B cell (primary cell): ENCODE measurements around the gene IGF2BP1. TPM values are rescaled to one million over a fixed set of nuclear protein-coding genes. Genes with fewer than 3 reads are reported as not detected.

Experiments used
- ATAC-seq: fragments of 200-7000 bp; cut with Tn5 transposase; one replicate; pipeline ENCODE4 v1.10.0; 2021; ENCODE audit warnings: low read depth, mild to moderate bottlenecking, moderate number of reproducible peaks, moderate library complexity
- CTCF ChIA-PET: fragments of 350-600 bp; sonication (Branson Sonifier 250); formaldehyde crosslinking; loops from one replicate; lab custom pipeline; 2021; ENCODE audit warnings: antibody characterized with exemption, inconsistent platforms; lab: Charles Lee
- POLR2A ChIA-PET: fragments of 350-600 bp; sonication (Branson Sonifier 250); formaldehyde crosslinking; loops from one replicate; lab custom pipeline; 2021; ENCODE audit warnings: antibody characterized with exemption; lab: Charles Lee
- DNase-seq: peaks from one replicate; pipeline ENCODE4 v3.0.0; 2013
- H2AFZ ChIP-seq: 2 replicates; pipeline ENCODE4 v1.6.1; 2012; ENCODE audit warnings: mild to moderate bottlenecking, low read depth, low read length; ENCODE audit not compliant: insufficient read depth, poor library complexity, severe bottlenecking
- H3K27ac ChIP-seq, 2 donors: 1 replicate in 1 of 2; 2 replicates in 1 of 2; pipeline ENCODE4 v1.5.1; 2012 to 2013; ENCODE audit warnings: low read length in 2 of 2, mild to moderate bottlenecking in 2 of 2, moderate library complexity in 1 of 2
- H3K27me3 ChIP-seq, 4 experiments: fragments of 200-600 bp in 1 of 4; sonication (generic) in 1 of 4; replicated peaks in 1 of 4; 1 replicate in 2 of 4; 2 replicates in 2 of 4; pipeline versions ENCODE4 v1.6.1 to v1.7.0; 2013 to 2016; ENCODE audit warnings: low read length in 3 of 4, mild to moderate bottlenecking in 2 of 4, mixed read lengths in 1 of 4, moderate library complexity in 1 of 4; ENCODE audit not compliant: insufficient read depth in 4 of 4, control insufficient read depth in 3 of 4; ENCODE audit errors: control extremely low read depth in 1 of 4
- H3K36me3 ChIP-seq, 2 experiments: replicated peaks in 1 of 2; 1 replicate in 1 of 2; 2 replicates in 1 of 2; pipeline versions ENCODE4 v1.6.1 to v1.7.1; 2013; ENCODE audit warnings: low read length in 1 of 2; ENCODE audit not compliant: insufficient read depth in 2 of 2, control insufficient read depth in 1 of 2; ENCODE audit errors: control extremely low read depth in 1 of 2, extremely low read depth in 1 of 2
- H3K4me1 ChIP-seq, 2 donors: fragments of 200-600 bp in 1 of 2; sonication (generic) in 1 of 2; 1 replicate in 1 of 2; 2 replicates in 1 of 2; pipeline versions ENCODE4 v1.5.1 to v1.6.1; 2013 to 2017; ENCODE audit warnings: low read length in 2 of 2; ENCODE audit not compliant: control insufficient read depth in 2 of 2, insufficient read depth in 2 of 2
- H3K4me2 ChIP-seq: replicated peaks from 2 replicates; pipeline ENCODE3; 2012; ENCODE audit warnings: mild to moderate bottlenecking, low read depth, low read length; ENCODE audit not compliant: poor library complexity, severe bottlenecking
- H3K4me3 ChIP-seq, 5 experiments: fragments of 200-600 bp in 1 of 5; sonication (generic) in 1 of 5; 1 replicate in 3 of 5; 2 replicates in 2 of 5; pipeline versions ENCODE4 v1.5.1 to v1.7.0; 2011 to 2016; ENCODE audit warnings: low read length in 4 of 5, mild to moderate bottlenecking in 4 of 5, low read depth in 2 of 5, control low read depth in 1 of 5, moderate library complexity in 1 of 5; ENCODE audit not compliant: insufficient read depth in 1 of 5; ENCODE audit errors: control extremely low read depth in 1 of 5, extremely low read depth in 1 of 5
- H3K79me2 ChIP-seq: fragments of 200-600 bp; sonication (generic); one replicate; pipeline ENCODE4 v1.6.0; 2016; ENCODE audit warnings: low read length; ENCODE audit not compliant: control insufficient read depth, insufficient read depth
- H3K9ac ChIP-seq: fragments of 200-600 bp; sonication (generic); 2 replicates; pipeline ENCODE4 v1.6.1; 2017; ENCODE audit warnings: mild to moderate bottlenecking, low read length, moderate library complexity
- H3K9me3 ChIP-seq, 3 donors: one replicate each; pipeline versions ENCODE4 v1.6.1 to v1.7.1; 2013; ENCODE audit warnings: low read length in 2 of 3; ENCODE audit not compliant: control insufficient read depth in 2 of 3, insufficient read depth in 1 of 3; ENCODE audit errors: control extremely low read depth in 1 of 3
- H4K20me1 ChIP-seq: 2 replicates; pipeline ENCODE4 v1.6.0; 2012; ENCODE audit warnings: mild to moderate bottlenecking, low read length; ENCODE audit not compliant: insufficient read depth, control insufficient read depth, poor library complexity, severe bottlenecking
- H3K27ac Mint-ChIP-seq: one replicate; pipeline ENCODE4 v1.8.0; 2021; ENCODE audit warnings: mixed read lengths
- H3K27me3 Mint-ChIP-seq: one replicate; pipeline ENCODE4 v1.8.0; 2021; ENCODE audit warnings: mixed read lengths
- H3K4me1 Mint-ChIP-seq: one replicate; pipeline ENCODE4 v1.8.0; 2021; ENCODE audit warnings: mixed read lengths
- H3K4me3 Mint-ChIP-seq: one replicate; pipeline ENCODE4 v1.8.0; 2021; ENCODE audit warnings: mixed read lengths
- H3K9me3 Mint-ChIP-seq: one replicate; pipeline ENCODE4 v1.8.0; 2022; ENCODE audit warnings: mixed read lengths; ENCODE audit not compliant: insufficient read depth
- EZH2 ChIP-seq: IDR thresholded peaks from 2 replicates; pipeline ENCODE4 v1.6.1; 2012; ENCODE audit warnings: borderline replicate concordance, low read depth, mild to moderate bottlenecking, moderate library complexity, low read length; ENCODE audit not compliant: insufficient read depth, poor library complexity, severe bottlenecking
- WGBS: methylation state at CpG from one replicate; pipeline ENCODE4 v1.1.5; 2013; ENCODE audit warnings: missing lambda C conversion rate; ENCODE audit not compliant: insufficient coverage; 5-methylcytosine and 5-hydroxymethylcytosine counted together
- intact Hi-C: fragments of 100-400 bp; cut with micrococcal nuclease; formaldehyde crosslinking; loops from one replicate; pipeline ENCODE4 v1.10.0; 2022
- polyA plus RNA-seq: library from polyadenylated mRNA; depleted of rRNA; stranded (reverse); fragments of >200 nt; gene quantifications from 2 replicates; pipeline ENCODE4 v1.2.3, GENCODE V29; 2012
- total RNA-seq, 2 donors: library from RNA; stranded (reverse); fragments of 120-200 nt in 1 of 2; gene quantifications; 1 replicate in 1 of 2; 2 replicates in 1 of 2; pipeline versions ENCODE4 v1.2.3 to v1.2.4, GENCODE V29; 2013 to 2022
- TF ChIP-seq, protein P1 (sequence below): fragments of 200-600 bp; IDR thresholded peaks from one replicate; pipeline ENCODE4 v1.8.0; 2022; ENCODE audit warnings: antibody characterized with exemption, mild to moderate bottlenecking

Gene IGF2BP1
- total and polyA plus RNA-seq, 2 donors (not counting 1 experiment from before 2014, with no cell fraction given): not detected

DNA sequence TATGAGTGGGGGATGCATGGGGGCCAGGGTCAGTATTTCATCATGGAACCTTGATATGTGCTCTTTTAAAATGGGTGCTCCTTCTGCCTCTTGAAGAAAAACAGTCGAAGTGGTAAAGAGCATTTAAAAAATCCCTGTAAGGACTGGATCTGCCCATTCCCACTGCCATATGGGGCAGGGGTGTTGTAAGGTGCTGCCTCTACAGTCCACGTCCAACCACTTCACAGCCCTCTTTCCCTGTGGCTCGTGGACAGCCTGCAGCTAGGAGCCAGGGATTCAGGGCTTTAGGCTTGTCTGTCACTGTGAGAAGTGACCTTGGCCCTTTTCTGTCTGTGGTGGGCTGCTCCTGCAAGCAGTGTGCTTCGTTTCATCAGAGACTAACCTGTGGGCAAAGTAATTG, 44.3 kb downstream of the IGF2BP1 start:
- ChIA-PET CTCF (no interaction called here), POLR2A (no interaction called here)
- no peak for DNase-seq
- no peak for ATAC-seq
- H3K4me1 Mint-ChIP-seq: no peaks in the 10 kb centered on the region
- no peak overlapping the region for H3K9ac ChIP-seq
- no peaks in the 10 kb centered on the region for H3K9me3 Mint-ChIP-seq
- no peaks in the 10 kb centered on the region for H3K4me1 ChIP-seq
- peaks cover 11% of the 10 kb centered on the region for H3K27me3 Mint-ChIP-seq
- no peak overlapping the region for H3K4me3 Mint-ChIP-seq
- H3K9me3 ChIP-seq: no peaks in the 10 kb centered on the region
- H3K79me2 ChIP-seq: no peaks in the 10 kb centered on the region
- intact Hi-C loops: no loop called here
- H3K36me3 ChIP-seq: no peaks in the 10 kb centered on the region
- no peak overlapping the region for H3K27ac Mint-ChIP-seq
- no peak for TF ChIP-seq EZH2
- TF ChIP-seq, protein P1, sequence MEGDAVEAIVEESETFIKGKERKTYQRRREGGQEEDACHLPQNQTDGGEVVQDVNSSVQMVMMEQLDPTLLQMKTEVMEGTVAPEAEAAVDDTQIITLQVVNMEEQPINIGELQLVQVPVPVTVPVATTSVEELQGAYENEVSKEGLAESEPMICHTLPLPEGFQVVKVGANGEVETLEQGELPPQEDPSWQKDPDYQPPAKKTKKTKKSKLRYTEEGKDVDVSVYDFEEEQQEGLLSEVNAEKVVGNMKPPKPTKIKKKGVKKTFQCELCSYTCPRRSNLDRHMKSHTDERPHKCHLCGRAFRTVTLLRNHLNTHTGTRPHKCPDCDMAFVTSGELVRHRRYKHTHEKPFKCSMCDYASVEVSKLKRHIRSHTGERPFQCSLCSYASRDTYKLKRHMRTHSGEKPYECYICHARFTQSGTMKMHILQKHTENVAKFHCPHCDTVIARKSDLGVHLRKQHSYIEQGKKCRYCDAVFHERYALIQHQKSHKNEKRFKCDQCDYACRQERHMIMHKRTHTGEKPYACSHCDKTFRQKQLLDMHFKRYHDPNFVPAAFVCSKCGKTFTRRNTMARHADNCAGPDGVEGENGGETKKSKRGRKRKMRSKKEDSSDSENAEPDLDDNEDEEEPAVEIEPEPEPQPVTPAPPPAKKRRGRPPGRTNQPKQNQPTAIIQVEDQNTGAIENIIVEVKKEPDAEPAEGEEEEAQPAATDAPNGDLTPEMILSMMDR: no peak
- no peaks in the 10 kb centered on the region for H4K20me1 ChIP-seq
- H3K27ac ChIP-seq: no peak overlapping the region
- WGBS: 75% methylated on average over 2 of the region's 4 CpGs
- no peak overlapping the region for H3K4me2 ChIP-seq
- H2AFZ ChIP-seq: no peak overlapping the region
- H3K4me3 ChIP-seq: no peak overlapping the region
- peaks cover 0 to 9% (median 0%) of the 10 kb centered on the region in 4 experiments for H3K27me3 ChIP-seq

DNA sequence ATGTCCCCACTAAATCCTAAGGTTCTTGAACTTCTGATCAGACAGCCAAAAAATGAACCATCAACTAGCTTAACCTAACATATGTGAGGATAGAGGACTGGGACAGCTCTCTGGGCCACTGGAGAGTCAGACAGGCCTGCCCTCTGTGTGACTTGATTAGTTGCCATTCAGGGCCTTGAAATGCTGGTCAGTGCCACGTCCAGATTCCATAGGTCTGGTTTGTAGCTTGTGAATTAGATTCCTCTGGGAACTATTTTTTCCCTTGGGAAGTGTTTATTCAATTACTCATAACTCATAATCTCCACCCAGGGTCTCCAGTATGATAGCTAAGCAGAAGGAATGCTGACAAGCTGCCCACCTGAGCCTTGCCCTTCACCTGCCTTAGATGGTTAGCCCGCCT, 48.2 kb downstream of the IGF2BP1 start:
- Histone ChIP-seq H4K20me1 (no peaks in the 10 kb centered on the region), H3K4me1 (no peaks in the 10 kb centered on the region), H3K36me3 (no peaks in the 10 kb centered on the region), H3K27ac (no peak overlapping the region), H2AFZ (no peak overlapping the region), H3K9ac (no peak overlapping the region), H3K4me3 (no peak overlapping the region), H3K4me2 (no peak overlapping the region), H3K79me2 (no peaks in the 10 kb centered on the region), H3K27me3 (peaks cover 0 to 9% (median 0%) of the 10 kb centered on the region in 4 experiments), H3K9me3 (no peaks in the 10 kb centered on the region)
- DNase-seq (no peak), ATAC-seq (no peak)
- Mint-ChIP-seq H3K27ac (no peak overlapping the region), H3K4me1 (no peaks in the 10 kb centered on the region), H3K4me3 (no peak overlapping the region), H3K27me3 (peaks cover 14% of the 10 kb centered on the region), H3K9me3 (no peaks in the 10 kb centered on the region)
- ChIA-PET CTCF (interaction anchor here (1.0 to 3.4 kb wide), 3 partner anchors 9 to 13 kb away, joined by 4 to 15 read pairs (median 6); no protein-coding TSS in a partner anchor), POLR2A (no interaction called here)
- intact Hi-C loops: no loop called here
- TF ChIP-seq EZH2: no peak
- TF ChIP-seq, protein P1: no peak
- WGBS: no CpG with 5 or more reads among the region's 2 CpGs
